HG03558 (cell line): ENCODE results near the gene PLA2G4A.

Experiments used
- ATAC-seq: cut with Tn5 transposase; IDR thresholded peaks from one replicate; pipeline ENCODE4 v1.9.1; 2021; ENCODE audit warnings: moderate number of reproducible peaks; ENCODE audit not compliant: unreplicated experiment; ENCODE audit errors: extremely low read depth

PLA2G4A gene

GRCh38 chr1:186869526-186870228, 40.9 kb downstream of the PLA2G4A start:
- ATAC-seq = no peak

- ATAC-seq = no peak
These were observed 43.0 kb downstream of the PLA2G4A start for GRCh38 chr1:186871784-186872183.

GRCh38 chr1:186872291-186872690, 43.5 kb downstream of the PLA2G4A start:
- ATAC-seq = no peak

GRCh38 chr1:186873687-186874086, 44.9 kb downstream of the PLA2G4A start:
- no peak for ATAC-seq

GRCh38 chr1:186875896-186876835, 47.4 kb downstream of the PLA2G4A start:
- no peak for ATAC-seq

- ATAC-seq = no peak
These were observed 49.6 kb downstream of the PLA2G4A start for GRCh38 chr1:186878356-186878755.

- no peak for ATAC-seq
These were observed 52.2 kb downstream of the PLA2G4A start for GRCh38 chr1:186880982-186881381.

GRCh38 chr1:186882372-186883134, 53.8 kb downstream of the PLA2G4A start:
- no peak for ATAC-seq

GRCh38 chr1:186884251-186884650, 55.5 kb downstream of the PLA2G4A start:
- no peak for ATAC-seq

- no peak for ATAC-seq
These were observed 58.5 kb downstream of the PLA2G4A start for GRCh38 chr1:186887203-186887602.

- ATAC-seq = no peak
These were observed 59.6 kb downstream of the PLA2G4A start for GRCh38 chr1:186888367-186888766.

- ATAC-seq = no peak
These were observed 64.2 kb downstream of the PLA2G4A start for GRCh38 chr1:186892936-186893335.

GRCh38 chr1:186894415-186894814, 65.7 kb downstream of the PLA2G4A start:
- no peak for ATAC-seq

GRCh38 chr1:186896211-186896610, 67.5 kb downstream of the PLA2G4A start:
- ATAC-seq = no peak

- ATAC-seq = no peak
These were observed 68.3 kb downstream of the PLA2G4A start for GRCh38 chr1:186897008-186897407.

- peak; percentile 74 for ATAC-seq
These were observed 70.8 kb downstream of the PLA2G4A start for GRCh38 chr1:186899577-186899976.

- ATAC-seq = no peak
These were observed 71.2 kb downstream of the PLA2G4A start for GRCh38 chr1:186899977-186900376.

GRCh38 chr1:186900539-186901237, 71.9 kb downstream of the PLA2G4A start:
- ATAC-seq = no peak

GRCh38 chr1:186901631-186902030, 72.9 kb downstream of the PLA2G4A start:
- ATAC-seq = no peak
